Kidney epithelial cell (primary cell): Measurements from ENCODE around the gene CNTNAP2. TPM values are rescaled to one million over a fixed set of nuclear protein-coding genes. Genes with fewer than 3 reads are reported as not detected.

ENCODE experiments used
- DNase-seq: peaks from one replicate; pipeline ENCODE4 v3.0.0-alpha.2; 2010; ENCODE audit warnings: low read depth
- H3K27me3 ChIP-seq: 2 replicates; pipeline ENCODE4 v1.6.0; 2011; ENCODE audit warnings: low read length; ENCODE audit not compliant: control insufficient read depth, insufficient read depth
- H3K36me3 ChIP-seq: 2 replicates; pipeline ENCODE4 v1.5.1; 2011; ENCODE audit warnings: low read length; ENCODE audit not compliant: control insufficient read depth, insufficient read depth
- H3K4me3 ChIP-seq: 2 replicates; pipeline ENCODE4 v1.5.1; 2011; ENCODE audit warnings: low read depth, mild to moderate bottlenecking, control low read depth, low read length
- total RNA-seq: library from RNA; depleted of rRNA; stranded (reverse); fragments of >200 nt; gene quantifications from 2 replicates; pipeline ENCODE4 v1.2.3, GENCODE V29; 2015
- TF ChIP-seq, protein P1 (sequence below): IDR thresholded peaks from 2 replicates; pipeline ENCODE4 v1.5.1; 2011; ENCODE audit warnings: mild to moderate bottlenecking, moderate library complexity, low read length, control low read depth, inconsistent platforms; ENCODE audit not compliant: insufficient read depth, poor library complexity, severe bottlenecking

CNTNAP2 gene
- total RNA-seq, 1 donor from 2014 or later, result 14.0 TPM

DNA sequence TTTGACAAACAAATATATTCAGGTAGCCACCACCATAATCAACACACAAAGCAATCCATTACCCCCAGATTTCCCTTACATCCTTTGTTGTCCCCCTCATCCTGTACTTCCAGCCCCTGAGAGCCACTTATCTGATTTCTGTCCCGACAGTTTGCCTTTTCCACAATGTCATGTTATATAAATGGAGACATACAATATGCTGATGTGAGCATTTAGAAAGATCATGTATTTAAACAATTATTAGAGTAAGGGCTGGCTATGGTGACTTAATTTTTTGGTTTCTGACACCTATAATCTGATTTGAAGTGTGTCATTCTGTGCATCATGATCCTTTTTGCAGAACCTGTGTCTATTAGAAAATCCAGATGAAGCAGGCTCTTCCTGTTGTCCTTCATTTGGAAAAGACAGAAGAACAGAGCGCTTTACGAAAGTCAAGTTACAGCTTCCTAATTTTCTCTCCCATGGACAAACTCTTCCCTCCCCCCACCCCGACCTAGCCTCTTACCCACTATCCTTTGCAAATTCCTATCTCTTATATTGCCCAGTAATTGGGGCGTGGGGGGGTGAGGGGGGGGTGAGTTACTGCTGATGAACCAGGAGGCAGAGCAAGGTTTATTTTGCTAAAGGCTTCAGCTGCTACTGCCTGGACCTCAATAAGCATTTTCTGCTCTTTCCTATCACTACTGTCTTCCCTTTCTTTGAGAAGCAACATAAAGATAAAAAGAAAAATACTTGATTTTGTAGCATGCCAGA lies 2221.6 kb downstream of the CNTNAP2 start:
- H3K36me3 ChIP-seq, result no peaks in the 10 kb centered on the region
- TF ChIP-seq, protein P1, sequence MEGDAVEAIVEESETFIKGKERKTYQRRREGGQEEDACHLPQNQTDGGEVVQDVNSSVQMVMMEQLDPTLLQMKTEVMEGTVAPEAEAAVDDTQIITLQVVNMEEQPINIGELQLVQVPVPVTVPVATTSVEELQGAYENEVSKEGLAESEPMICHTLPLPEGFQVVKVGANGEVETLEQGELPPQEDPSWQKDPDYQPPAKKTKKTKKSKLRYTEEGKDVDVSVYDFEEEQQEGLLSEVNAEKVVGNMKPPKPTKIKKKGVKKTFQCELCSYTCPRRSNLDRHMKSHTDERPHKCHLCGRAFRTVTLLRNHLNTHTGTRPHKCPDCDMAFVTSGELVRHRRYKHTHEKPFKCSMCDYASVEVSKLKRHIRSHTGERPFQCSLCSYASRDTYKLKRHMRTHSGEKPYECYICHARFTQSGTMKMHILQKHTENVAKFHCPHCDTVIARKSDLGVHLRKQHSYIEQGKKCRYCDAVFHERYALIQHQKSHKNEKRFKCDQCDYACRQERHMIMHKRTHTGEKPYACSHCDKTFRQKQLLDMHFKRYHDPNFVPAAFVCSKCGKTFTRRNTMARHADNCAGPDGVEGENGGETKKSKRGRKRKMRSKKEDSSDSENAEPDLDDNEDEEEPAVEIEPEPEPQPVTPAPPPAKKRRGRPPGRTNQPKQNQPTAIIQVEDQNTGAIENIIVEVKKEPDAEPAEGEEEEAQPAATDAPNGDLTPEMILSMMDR, result no peak
- H3K27me3 ChIP-seq, result no peaks in the 10 kb centered on the region
- H3K4me3 ChIP-seq, result no peak overlapping the region
- no peak for DNase-seq

GRCh38 chr7:148340438-148341280 lies 2224.1 kb downstream of the CNTNAP2 start:
- no peak for DNase-seq
- H3K36me3 ChIP-seq, result no peaks in the 10 kb centered on the region
- TF ChIP-seq, protein P1, result no peak
- no peaks in the 10 kb centered on the region for H3K27me3 ChIP-seq
- H3K4me3 ChIP-seq, result no peak overlapping the region

GRCh38 chr7:148344406-148344805 lies 2227.8 kb downstream of the CNTNAP2 start:
- no peak for DNase-seq
- TF ChIP-seq, protein P1, result no peak
- H3K36me3 ChIP-seq, result no peaks in the 10 kb centered on the region

DNA sequence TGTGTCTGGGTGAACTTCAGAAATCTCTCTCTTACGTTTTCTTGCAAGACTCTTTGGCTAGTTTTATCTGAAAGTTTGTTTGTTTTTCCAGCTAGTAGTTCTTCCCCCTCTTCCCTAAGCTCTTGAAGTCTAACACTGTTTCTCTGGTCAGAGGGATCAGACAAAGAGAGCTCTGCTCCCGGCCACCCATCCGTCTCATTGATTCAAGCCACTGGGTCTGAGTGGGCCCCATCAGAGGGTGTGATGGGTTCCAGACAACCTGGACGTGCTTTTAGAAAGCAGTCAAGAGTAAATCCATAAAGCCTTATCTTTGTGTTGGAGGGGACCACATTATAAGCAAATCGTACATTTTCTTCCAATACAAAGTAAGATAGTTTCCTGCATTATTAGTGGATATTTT lies 2231.4 kb downstream of the CNTNAP2 start:
- no peaks in the 10 kb centered on the region for H3K36me3 ChIP-seq
- H3K4me3 ChIP-seq, result no peak overlapping the region
- no peak for DNase-seq
- TF ChIP-seq, protein P1, result no peak
- no peaks in the 10 kb centered on the region for H3K27me3 ChIP-seq

More at GRCh38 chr7:148344406-148344805, 2227.8 kb downstream of the CNTNAP2 start:
- H3K27me3 ChIP-seq, result no peaks in the 10 kb centered on the region
- no peak overlapping the region for H3K4me3 ChIP-seq

DNA sequence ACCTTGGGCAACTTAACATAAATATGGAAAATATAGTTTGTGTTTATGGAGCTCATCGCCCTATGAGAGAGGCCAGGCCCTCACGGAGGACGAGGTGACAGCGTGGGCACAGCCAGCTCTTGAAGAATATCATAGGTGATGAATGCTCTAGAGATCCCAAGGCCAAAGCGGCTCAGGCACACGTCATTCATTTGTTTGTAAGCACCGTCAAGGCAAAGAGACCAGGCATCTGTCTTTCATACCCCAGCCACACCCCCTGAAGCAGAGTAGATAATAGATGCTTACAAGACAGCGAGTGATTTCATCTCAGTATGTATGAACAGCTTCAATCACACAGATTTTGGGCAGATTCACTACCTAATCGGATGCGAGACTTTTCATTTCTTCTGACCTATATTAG lies 2231.9 kb downstream of the CNTNAP2 start:
- Histone ChIP-seq H3K27me3 (no peaks in the 10 kb centered on the region), H3K4me3 (no peak overlapping the region), H3K36me3 (no peaks in the 10 kb centered on the region)
- TF ChIP-seq, protein P1, result no peak
- DNase-seq, result no peak
